ENCODE measurements around the gene CAPN7.
A peak's percentile ranks its signal among the peaks of the same experiment; 100 is the strongest.

CAPN7 gene

GRCh38 chr3:15291589-15292541, 85.8 kb downstream of the CAPN7 start:
- Histone ChIP-seq H3K27me3 (replicated peaks; ENCODE audit: control insufficient read depth, insufficient read depth, low read length) (no peaks in the 10 kb centered on the region), H3K36me3 (ENCODE audit: control insufficient read depth, insufficient read depth, low read length, severe bottlenecking) (no peaks in the 10 kb centered on the region), H3K4me1 (ENCODE audit: control insufficient read depth, insufficient read depth, low read length) (peaks cover 50% of the 10 kb centered on the region), H3K9ac (ENCODE audit: low read length) (no peak overlapping the region), H3K9me3 (ENCODE audit: control insufficient read depth, low read length) (no peaks in the 10 kb centered on the region), H3K4me3 (ENCODE audit: low read length) (no peak overlapping the region)
- no peak for DNase-seq (ENCODE audit: low read depth)

GRCh38 chr3:15292765-15293522, 86.9 kb downstream of the CAPN7 start:
- no peaks in the 10 kb centered on the region for H3K9me3 ChIP-seq (ENCODE audit: control insufficient read depth, low read length)
- DNase-seq (ENCODE audit: low read depth), result no peak
- H3K4me3 ChIP-seq (ENCODE audit: low read length), result no peak overlapping the region
- H3K9ac ChIP-seq (ENCODE audit: low read length), result no peak overlapping the region
- no peaks in the 10 kb centered on the region for H3K27me3 ChIP-seq (replicated peaks; ENCODE audit: control insufficient read depth, insufficient read depth, low read length)
- no peaks in the 10 kb centered on the region for H3K36me3 ChIP-seq (ENCODE audit: control insufficient read depth, insufficient read depth, low read length, severe bottlenecking)
- peaks cover 39% of the 10 kb centered on the region for H3K4me1 ChIP-seq (ENCODE audit: control insufficient read depth, insufficient read depth, low read length)

- Histone ChIP-seq H3K27me3 (replicated peaks; ENCODE audit: control insufficient read depth, insufficient read depth, low read length) (no peaks in the 10 kb centered on the region), H3K4me3 (ENCODE audit: low read length) (no peak overlapping the region)
- no peak for DNase-seq (ENCODE audit: low read depth)
Observed at GRCh38 chr3:15294929-15295328, 88.9 kb downstream of the CAPN7 start.

GRCh38 chr3:15295506-15295905, 89.5 kb downstream of the CAPN7 start:
- no peak overlapping the region for H3K9ac ChIP-seq (ENCODE audit: low read length)
- H3K36me3 ChIP-seq (ENCODE audit: control insufficient read depth, insufficient read depth, low read length, severe bottlenecking), result no peaks in the 10 kb centered on the region
- no peak for DNase-seq (ENCODE audit: low read depth)
- H3K9me3 ChIP-seq (ENCODE audit: control insufficient read depth, low read length), result no peaks in the 10 kb centered on the region
- H3K4me1 ChIP-seq (ENCODE audit: control insufficient read depth, insufficient read depth, low read length), result peaks cover 36% of the 10 kb centered on the region
- H3K27me3 ChIP-seq (replicated peaks; ENCODE audit: control insufficient read depth, insufficient read depth, low read length), result no peaks in the 10 kb centered on the region
- H3K4me3 ChIP-seq (ENCODE audit: low read length), result no peak overlapping the region

More at GRCh38 chr3:15294929-15295328, 88.9 kb downstream of the CAPN7 start:
- Histone ChIP-seq H3K36me3 (ENCODE audit: control insufficient read depth, insufficient read depth, low read length, severe bottlenecking) (no peaks in the 10 kb centered on the region), H3K9ac (ENCODE audit: low read length) (no peak overlapping the region), H3K4me1 (ENCODE audit: control insufficient read depth, insufficient read depth, low read length) (peaks cover 32% of the 10 kb centered on the region), H3K9me3 (ENCODE audit: control insufficient read depth, low read length) (no peaks in the 10 kb centered on the region)

- H3K9ac ChIP-seq (ENCODE audit: low read length), result no peak overlapping the region
- H3K27me3 ChIP-seq (replicated peaks; ENCODE audit: control insufficient read depth, insufficient read depth, low read length), result no peaks in the 10 kb centered on the region
- H3K9me3 ChIP-seq (ENCODE audit: control insufficient read depth, low read length), result no peaks in the 10 kb centered on the region
- H3K4me3 ChIP-seq (ENCODE audit: low read length), result no peak overlapping the region
- no peak for DNase-seq (ENCODE audit: low read depth)
- peaks cover 16% of the 10 kb centered on the region for H3K36me3 ChIP-seq (ENCODE audit: control insufficient read depth, insufficient read depth, low read length, severe bottlenecking)
- H3K4me1 ChIP-seq (ENCODE audit: control insufficient read depth, insufficient read depth, low read length), result peaks cover 29% of the 10 kb centered on the region
Observed at GRCh38 chr3:15297608-15298350, 91.7 kb downstream of the CAPN7 start.

- Histone ChIP-seq H3K4me1 (ENCODE audit: control insufficient read depth, insufficient read depth, low read length) (peaks cover 22% of the 10 kb centered on the region), H3K36me3 (ENCODE audit: control insufficient read depth, insufficient read depth, low read length, severe bottlenecking) (peaks cover 19% of the 10 kb centered on the region), H3K27me3 (replicated peaks; ENCODE audit: control insufficient read depth, insufficient read depth, low read length) (no peaks in the 10 kb centered on the region), H3K4me3 (ENCODE audit: low read length) (no peak overlapping the region), H3K9ac (ENCODE audit: low read length) (no peak overlapping the region), H3K9me3 (ENCODE audit: control insufficient read depth, low read length) (no peaks in the 10 kb centered on the region)
- DNase-seq (ENCODE audit: low read depth), result no peak
Observed at GRCh38 chr3:15298504-15298903, 92.5 kb downstream of the CAPN7 start.

GRCh38 chr3:15299036-15299435, 93.0 kb downstream of the CAPN7 start:
- no peak for DNase-seq (ENCODE audit: low read depth)
- H3K4me1 ChIP-seq (ENCODE audit: control insufficient read depth, insufficient read depth, low read length), result peaks cover 22% of the 10 kb centered on the region
- peaks cover 23% of the 10 kb centered on the region for H3K36me3 ChIP-seq (ENCODE audit: control insufficient read depth, insufficient read depth, low read length, severe bottlenecking)
- H3K4me3 ChIP-seq (ENCODE audit: low read length), result no peak overlapping the region
- H3K27me3 ChIP-seq (replicated peaks; ENCODE audit: control insufficient read depth, insufficient read depth, low read length), result no peaks in the 10 kb centered on the region
- H3K9me3 ChIP-seq (ENCODE audit: control insufficient read depth, low read length), result no peaks in the 10 kb centered on the region
- H3K9ac ChIP-seq (ENCODE audit: low read length), result no peak overlapping the region

GRCh38 chr3:15300323-15301078, 94.5 kb downstream of the CAPN7 start:
- H3K36me3 ChIP-seq (ENCODE audit: control insufficient read depth, insufficient read depth, low read length, severe bottlenecking), result peaks cover 23% of the 10 kb centered on the region
- DNase-seq (ENCODE audit: low read depth), result peak; percentile 46

GRCh38 chr3:15301761-15302160, 95.7 kb downstream of the CAPN7 start:
- Histone ChIP-seq H3K27me3 (replicated peaks; ENCODE audit: control insufficient read depth, insufficient read depth, low read length) (no peaks in the 10 kb centered on the region), H3K36me3 (ENCODE audit: control insufficient read depth, insufficient read depth, low read length, severe bottlenecking) (peaks cover 23% of the 10 kb centered on the region), H3K9me3 (ENCODE audit: control insufficient read depth, low read length) (no peaks in the 10 kb centered on the region), H3K9ac (ENCODE audit: low read length) (no peak overlapping the region), H3K4me1 (ENCODE audit: control insufficient read depth, insufficient read depth, low read length) (peaks cover 10% of the 10 kb centered on the region), H3K4me3 (ENCODE audit: low read length) (no peak overlapping the region)
- no peak for DNase-seq (ENCODE audit: low read depth)

More at GRCh38 chr3:15300323-15301078, 94.5 kb downstream of the CAPN7 start:
- no peak overlapping the region for H3K9ac ChIP-seq (ENCODE audit: low read length)
- H3K4me3 ChIP-seq (ENCODE audit: low read length), result no peak overlapping the region
- H3K4me1 ChIP-seq (ENCODE audit: control insufficient read depth, insufficient read depth, low read length), result peaks cover 16% of the 10 kb centered on the region
- H3K9me3 ChIP-seq (ENCODE audit: control insufficient read depth, low read length), result no peaks in the 10 kb centered on the region
- no peaks in the 10 kb centered on the region for H3K27me3 ChIP-seq (replicated peaks; ENCODE audit: control insufficient read depth, insufficient read depth, low read length)
